Rectal smooth muscle tissue (tissue), 1 donor: ENCODE data around the gene RAG1.
"Not testable (repeated sequence)": the region's sequence is repeated elsewhere in the genome, so short reads cannot be mapped to it uniquely, and the experiment has no call there.

Experiments
- H3K27ac ChIP-seq: one replicate; pipeline ENCODE4 v1.7.0; 2013; ENCODE audit warnings: low read depth, low read length, inconsistent platforms
- H3K27me3 ChIP-seq: one replicate; pipeline ENCODE4 v1.7.0; 2013; ENCODE audit warnings: low read length; ENCODE audit not compliant: control insufficient read depth, insufficient read depth
- H3K36me3 ChIP-seq: one replicate; pipeline ENCODE4 v1.7.0; 2013; ENCODE audit warnings: low read length; ENCODE audit not compliant: control insufficient read depth, insufficient read depth
- H3K4me1 ChIP-seq: one replicate; pipeline ENCODE4 v1.7.0; 2013; ENCODE audit warnings: low read length; ENCODE audit not compliant: control insufficient read depth, insufficient read depth
- H3K4me3 ChIP-seq: one replicate; pipeline ENCODE4 v1.7.0; 2013; ENCODE audit warnings: low read length
- H3K9ac ChIP-seq: one replicate; pipeline ENCODE4 v1.7.0; 2013; ENCODE audit warnings: low read length

RAG1 gene

DNA sequence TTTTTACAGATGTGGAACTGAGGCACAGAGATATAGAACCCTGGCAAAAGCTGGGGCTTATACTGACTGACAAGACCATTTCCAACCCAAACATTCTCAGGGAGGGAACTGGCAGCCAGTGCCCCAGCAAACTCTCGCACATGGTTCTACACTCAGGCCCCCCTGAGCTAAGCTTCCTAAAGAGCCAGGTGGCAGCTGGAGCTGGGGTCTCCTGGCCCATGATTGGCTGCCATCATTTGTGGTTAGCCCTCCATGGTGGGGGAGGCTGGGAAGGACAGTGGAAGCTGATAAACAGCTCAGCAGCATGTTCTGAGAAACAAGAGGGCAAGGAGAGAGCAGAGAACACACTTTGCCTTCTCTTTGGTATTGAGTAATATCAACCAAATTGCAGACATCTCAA is at the start of gene RAG1:
Gene RAG1 (plus strand): TSS at position 314 of the 400 bp plus-strand sequence. CDS start 5,298 bp downstream, outside the sequence.
- Histone ChIP-seq H3K36me3 (no peaks in the 10 kb centered on the region), H3K4me3 (no peak within 1 kb of the TSS), H3K27me3 (no peaks in the 10 kb centered on the region), H3K27ac (no peak within 1 kb of the TSS), H3K4me1 (peaks cover 3% of the 10 kb centered on the region), H3K9ac (no peak within 1 kb of the TSS)

DNA sequence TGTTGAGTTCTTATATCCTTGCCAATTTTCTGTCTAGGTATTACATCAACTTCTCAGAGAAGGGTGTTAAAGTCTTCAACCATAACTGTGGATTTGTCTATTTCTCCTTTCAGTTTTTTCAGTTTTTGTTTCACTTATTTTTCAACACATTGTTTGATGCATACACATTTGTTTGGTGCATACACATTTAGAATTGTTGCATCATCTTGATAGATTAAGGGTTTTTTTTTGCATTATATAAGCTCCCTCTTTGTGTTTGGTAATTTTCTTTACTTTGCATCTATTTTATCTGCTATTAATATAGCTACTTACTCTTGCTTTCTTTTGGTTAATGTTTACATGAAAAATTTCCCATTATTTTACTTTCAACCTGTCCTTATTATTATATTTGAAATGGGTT is 37.0 kb upstream of the RAG1 start:
- no peaks in the 10 kb centered on the region for H3K4me1 ChIP-seq

DNA sequence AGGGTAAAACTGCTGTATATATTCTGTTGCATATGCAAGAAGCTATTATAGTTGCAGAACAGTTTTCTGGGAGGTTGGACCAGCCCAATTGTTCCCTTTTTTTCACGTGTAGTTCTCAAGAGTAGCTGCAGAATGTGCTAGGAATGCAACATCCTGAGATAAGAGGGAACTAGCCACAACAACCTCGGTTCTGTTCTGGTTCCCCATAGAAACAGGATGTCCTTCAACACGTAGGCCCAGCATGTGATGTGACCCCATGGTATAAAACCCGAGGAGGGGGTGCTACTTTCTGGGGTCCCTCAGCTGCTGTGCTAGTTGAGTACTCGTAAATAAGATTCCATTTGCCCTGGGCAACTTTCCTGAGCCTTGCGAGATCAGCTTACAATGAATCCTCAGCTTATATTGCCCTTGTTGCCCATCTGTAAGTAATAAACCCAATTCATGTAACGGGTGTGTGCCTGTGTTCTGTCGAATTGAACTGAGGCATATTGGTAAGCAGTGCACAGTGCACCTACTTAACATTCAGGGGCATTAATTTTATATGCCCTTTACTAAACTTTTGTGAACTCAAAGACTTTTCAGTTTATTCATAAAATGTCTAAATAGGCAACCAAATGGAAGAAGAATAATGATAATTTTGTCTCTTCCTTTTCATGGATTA is 34.7 kb upstream of the RAG1 start:
- Histone ChIP-seq H3K36me3 (no peaks in the 10 kb centered on the region), H3K4me1 (no peaks in the 10 kb centered on the region), H3K27me3 (no peaks in the 10 kb centered on the region), H3K4me3 (no peak overlapping the region), H3K27ac (no peak overlapping the region), H3K9ac (no peak overlapping the region)

More for the DNA sequence above, 37.0 kb upstream of the RAG1 start:
- Histone ChIP-seq H3K4me3 (no peak overlapping the region), H3K27ac (no peak overlapping the region), H3K9ac (no peak overlapping the region), H3K27me3 (no peaks in the 10 kb centered on the region), H3K36me3 (no peaks in the 10 kb centered on the region)

DNA sequence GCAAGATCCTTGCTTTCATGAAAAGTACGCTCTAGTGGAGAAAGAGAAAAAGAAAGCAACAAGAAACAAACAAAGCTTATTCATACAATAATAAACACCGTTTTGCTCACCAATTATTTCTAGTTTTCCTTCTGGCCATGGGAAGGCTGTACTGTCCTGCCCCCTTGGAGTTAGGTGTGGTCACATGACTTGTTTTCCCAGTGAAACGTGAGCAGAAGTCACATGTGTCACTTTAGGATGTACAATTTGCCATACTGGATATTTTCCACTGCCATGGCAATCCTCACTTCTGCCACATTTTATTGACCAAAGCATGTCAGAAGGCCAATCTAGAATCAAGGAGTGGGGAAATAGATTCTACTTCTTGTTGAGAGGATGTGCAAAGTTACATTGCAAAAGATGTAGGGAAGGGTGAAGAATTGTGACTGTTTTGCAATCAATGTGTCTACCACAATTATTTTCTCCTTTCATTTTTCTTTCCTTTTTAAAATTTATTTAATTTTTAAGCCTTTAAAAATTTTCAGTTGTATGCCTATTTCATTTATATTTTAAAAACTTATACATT is 33.4 kb upstream of the RAG1 start:
- H3K27me3 ChIP-seq = no peaks in the 10 kb centered on the region
- no peak overlapping the region for H3K9ac ChIP-seq
- H3K4me3 ChIP-seq = no peak overlapping the region
- no peak overlapping the region for H3K27ac ChIP-seq
- H3K36me3 ChIP-seq = no peaks in the 10 kb centered on the region
- no peaks in the 10 kb centered on the region for H3K4me1 ChIP-seq

DNA sequence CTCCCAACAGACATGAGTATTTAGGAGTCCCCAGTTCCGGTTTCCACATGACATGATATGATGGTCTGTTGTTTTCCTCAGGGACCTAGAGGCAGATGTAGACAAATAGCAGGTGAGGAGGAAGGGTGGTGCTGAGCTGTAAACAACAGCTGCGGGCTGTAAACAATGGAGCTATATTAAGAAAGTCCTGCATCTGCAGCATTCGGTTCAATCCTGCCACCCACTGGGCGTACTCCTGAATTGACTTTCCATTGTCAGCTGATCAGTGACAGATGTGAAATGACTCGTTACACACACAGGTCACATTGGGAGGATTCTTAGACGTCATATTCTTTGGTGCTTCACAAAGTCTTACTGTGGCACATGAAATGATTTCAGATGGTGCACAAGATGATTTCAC is 26.8 kb upstream of the RAG1 start:
- H3K4me1 ChIP-seq = no peaks in the 10 kb centered on the region
- H3K9ac ChIP-seq = no peak overlapping the region
- no peaks in the 10 kb centered on the region for H3K36me3 ChIP-seq
- H3K4me3 ChIP-seq = no peak overlapping the region
- no peak overlapping the region for H3K27ac ChIP-seq
- H3K27me3 ChIP-seq = no peaks in the 10 kb centered on the region

DNA sequence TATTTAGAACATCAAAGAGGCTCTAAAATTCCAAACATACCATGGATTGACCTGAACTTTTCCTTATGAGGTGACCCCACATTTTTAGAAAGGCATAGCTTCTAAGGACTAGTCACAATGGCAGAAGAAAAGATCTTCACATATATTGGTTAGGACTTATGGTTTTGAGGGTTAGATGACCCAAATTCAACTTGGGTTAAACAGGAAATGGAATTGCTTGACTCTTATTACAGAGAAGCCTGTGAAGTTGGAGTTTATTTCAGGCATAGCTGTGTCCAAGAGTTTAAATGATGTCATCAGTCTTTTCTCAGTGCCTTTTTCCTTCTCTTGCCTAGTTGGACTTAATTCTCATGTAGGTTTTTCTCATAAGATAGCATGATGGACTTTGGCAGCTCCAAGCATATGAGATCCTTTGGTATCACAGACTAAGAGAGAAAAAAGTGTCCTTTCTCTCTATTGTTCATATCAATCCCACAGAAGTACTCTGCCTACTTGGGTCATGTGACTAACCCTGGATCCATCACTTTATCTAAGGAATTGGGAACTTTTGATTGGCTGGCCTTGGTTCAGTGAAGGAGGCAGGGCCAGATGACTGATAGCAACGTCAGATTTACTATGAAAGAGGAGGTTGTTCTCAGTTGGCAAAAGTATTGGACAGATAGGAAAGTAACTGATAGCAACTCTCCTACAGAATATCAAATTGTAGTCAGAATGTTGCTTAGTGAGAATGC is 17.3 kb upstream of the RAG1 start:
- no peak overlapping the region for H3K9ac ChIP-seq
- no peaks in the 10 kb centered on the region for H3K36me3 ChIP-seq
- no peaks in the 10 kb centered on the region for H3K4me1 ChIP-seq
- H3K4me3 ChIP-seq = no peak overlapping the region
- H3K27ac ChIP-seq = no peak overlapping the region
- H3K27me3 ChIP-seq = no peaks in the 10 kb centered on the region

DNA sequence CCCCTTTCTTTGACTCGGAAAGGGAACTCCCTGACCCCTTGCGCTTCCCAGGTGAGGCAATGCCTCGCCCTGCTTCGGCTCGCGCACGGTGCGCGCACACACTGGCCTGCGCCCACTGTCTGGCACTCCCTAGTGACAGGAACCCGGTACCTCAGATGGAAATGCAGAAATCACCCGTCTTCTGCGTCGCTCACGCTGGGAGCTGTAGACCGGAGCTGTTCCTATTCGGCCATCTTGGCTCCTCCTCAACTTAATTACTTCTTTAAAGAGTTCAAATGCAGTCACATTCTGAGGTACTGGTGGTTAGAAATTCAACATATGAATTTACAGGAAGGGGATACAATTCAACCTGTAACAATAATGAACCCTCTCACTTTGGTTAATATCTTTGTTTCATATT is 10.4 kb upstream of the RAG1 start:
- not testable (repeated sequence) for H3K9ac ChIP-seq, H3K4me3 ChIP-seq, H3K4me1 ChIP-seq, H3K36me3 ChIP-seq, H3K27me3 ChIP-seq, H3K27ac ChIP-seq

DNA sequence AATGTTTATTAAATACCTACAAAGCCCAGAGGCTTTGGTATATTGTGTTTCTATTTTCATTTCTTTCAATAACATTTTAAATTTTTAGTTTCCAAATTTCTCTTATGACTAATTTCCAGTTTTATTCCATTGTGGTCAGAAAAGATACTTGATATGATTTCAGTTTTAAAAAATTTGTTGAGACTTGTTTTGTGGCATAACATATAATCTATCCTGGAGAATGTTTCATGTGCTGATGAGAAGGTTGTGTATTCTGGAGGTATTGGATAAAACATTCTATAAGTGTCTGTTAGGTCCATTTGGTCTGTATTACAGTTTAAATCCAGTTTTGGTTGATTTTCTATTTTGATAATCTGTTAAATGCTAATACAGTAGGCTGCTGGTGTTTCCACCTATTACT is 9.8 kb upstream of the RAG1 start:
- H3K27me3 ChIP-seq = no peaks in the 10 kb centered on the region
- no peak overlapping the region for H3K27ac ChIP-seq
- H3K36me3 ChIP-seq = no peaks in the 10 kb centered on the region
- no peak overlapping the region for H3K4me3 ChIP-seq
- no peak overlapping the region for H3K9ac ChIP-seq
- H3K4me1 ChIP-seq = no peaks in the 10 kb centered on the region

DNA sequence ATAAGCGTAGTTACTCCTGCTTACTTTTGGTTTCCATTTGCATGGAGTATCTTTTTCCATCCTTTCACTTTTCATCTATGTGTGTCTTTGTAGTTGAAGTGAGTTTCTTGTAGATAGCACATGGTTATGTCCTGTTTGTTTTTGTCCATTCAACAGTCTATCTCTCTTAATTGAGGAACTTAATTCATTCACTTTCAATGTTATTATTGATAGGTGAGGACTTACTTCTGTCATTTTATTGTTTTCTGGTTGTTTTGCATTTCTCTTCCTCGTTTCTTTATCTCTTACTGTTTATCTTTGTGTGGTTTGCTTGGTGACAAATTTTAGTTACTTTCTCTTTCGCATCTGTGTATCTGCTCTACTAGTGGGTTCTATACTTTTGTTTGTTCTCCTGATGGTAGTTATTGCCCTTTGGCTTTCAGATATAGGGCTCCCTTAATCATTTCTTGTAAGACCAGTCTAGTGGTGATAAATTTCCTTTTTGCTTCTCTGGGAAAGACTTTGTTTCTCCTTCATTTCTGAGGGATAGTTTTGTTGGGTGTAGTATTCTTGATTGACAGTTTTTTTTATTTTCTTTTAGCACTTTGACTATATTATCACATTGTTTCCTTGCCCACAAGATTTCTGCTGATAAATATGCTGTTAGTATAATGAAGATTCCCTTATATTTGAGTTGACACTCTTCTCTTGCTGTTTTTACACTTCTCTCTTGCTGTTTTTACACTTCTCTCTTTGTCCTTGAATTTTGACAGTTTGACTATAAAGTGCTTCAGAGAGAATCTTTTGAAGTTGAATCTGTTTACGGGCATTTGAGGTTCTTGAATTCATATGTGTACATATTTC is 9.0 kb upstream of the RAG1 start:
- H3K27me3 ChIP-seq = no peaks in the 10 kb centered on the region
- H3K4me3 ChIP-seq = no peak overlapping the region
- no peaks in the 10 kb centered on the region for H3K36me3 ChIP-seq
- H3K9ac ChIP-seq = no peak overlapping the region
- H3K4me1 ChIP-seq = no peaks in the 10 kb centered on the region
- H3K27ac ChIP-seq = no peak overlapping the region

DNA sequence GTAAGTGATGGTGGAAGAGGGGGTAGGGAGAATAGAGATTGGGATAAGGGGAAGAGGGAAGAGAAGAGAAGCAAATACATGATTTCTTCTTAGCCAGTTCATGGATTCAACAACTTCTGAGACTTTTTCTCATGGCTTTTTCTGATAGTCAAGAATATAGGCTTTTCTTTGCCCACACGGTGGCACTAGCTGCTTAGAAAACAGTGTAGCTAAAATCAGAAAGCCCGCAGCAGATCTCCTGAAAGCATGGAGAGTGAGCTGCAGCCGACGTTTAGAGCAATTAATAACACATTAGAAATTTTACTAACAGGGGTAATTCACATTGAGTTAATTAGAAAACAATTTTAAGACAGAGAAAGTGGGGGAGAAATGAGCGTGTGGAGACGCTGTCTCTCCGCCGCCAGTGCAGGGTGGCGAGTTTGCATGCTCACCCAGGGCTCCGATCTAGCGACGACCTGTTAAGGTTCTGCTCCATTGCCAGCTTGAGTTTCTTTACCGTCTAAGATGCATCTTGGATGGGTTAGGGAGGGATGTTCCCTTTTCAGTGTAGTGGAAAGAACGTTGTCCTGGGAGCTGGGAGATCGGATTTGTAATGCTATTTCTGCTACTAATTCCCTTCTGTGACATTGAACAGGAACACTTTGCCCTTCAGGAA is 3.3 kb upstream of the RAG1 start:
- Histone ChIP-seq H3K27me3 (no peaks in the 10 kb centered on the region), H3K36me3 (no peaks in the 10 kb centered on the region), H3K4me1 (peaks cover 3% of the 10 kb centered on the region), H3K9ac (no peak overlapping the region), H3K4me3 (peak overlapping the region; percentile 61), H3K27ac (peak overlapping the region; percentile 5)

DNA sequence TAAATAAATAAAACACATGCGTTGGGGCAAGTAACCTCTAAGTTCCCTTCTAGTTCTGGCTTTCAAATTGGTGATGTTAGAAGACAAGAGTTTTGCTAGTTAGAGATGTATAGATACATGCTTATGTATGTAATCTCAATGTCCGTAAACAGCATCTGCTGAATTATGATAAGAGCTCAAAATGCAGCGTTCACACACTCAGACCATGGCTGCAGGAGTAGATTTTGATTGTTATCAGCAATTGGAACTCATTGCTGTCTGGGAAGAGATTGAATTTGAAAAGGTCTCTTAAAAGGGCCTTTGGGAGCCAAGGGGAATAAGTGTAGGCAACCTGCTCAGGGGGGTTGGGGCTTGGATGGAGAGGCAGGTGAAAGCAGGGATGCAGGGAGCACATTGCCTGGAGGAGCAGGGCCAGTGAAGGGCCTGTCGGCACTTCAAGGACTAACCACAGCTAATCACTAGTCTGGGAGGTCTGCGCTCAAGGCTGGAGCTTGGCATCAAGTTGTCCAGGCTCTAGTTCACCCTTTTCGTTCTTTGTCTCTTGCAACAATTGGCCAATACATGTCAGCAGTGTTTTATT is 2.7 kb upstream of the RAG1 start:
- H3K4me3 ChIP-seq = peak overlapping the region; percentile 61

More for the DNA sequence above, 2.7 kb upstream of the RAG1 start:
- H3K27ac ChIP-seq = no peak overlapping the region
- H3K4me1 ChIP-seq = peaks cover 3% of the 10 kb centered on the region
- no peaks in the 10 kb centered on the region for H3K36me3 ChIP-seq
- no peaks in the 10 kb centered on the region for H3K27me3 ChIP-seq
- H3K9ac ChIP-seq = no peak overlapping the region
